GM18867 (cell line): Measurements from ENCODE around the gene OR6C65.

Source experiments
- ATAC-seq: cut with Tn5 transposase; IDR thresholded peaks from one replicate; pipeline ENCODE4 v1.9.1; 2021; ENCODE audit warnings: mild to moderate bottlenecking, moderate library complexity; ENCODE audit not compliant: unreplicated experiment

Gene OR6C65

GRCh38 chr12:55445357-55445756 lies 45.0 kb downstream of the OR6C65 start:
- no peak for ATAC-seq

- no peak for ATAC-seq
These were observed 46.0 kb downstream of the OR6C65 start for GRCh38 chr12:55446326-55446725.

GRCh38 chr12:55448825-55449224 lies 48.5 kb downstream of the OR6C65 start:
- ATAC-seq, result no peak
